Measurements from ENCODE around the gene C11orf65. TPM values are rescaled to one million over a fixed set of nuclear protein-coding genes. Genes with fewer than 3 reads are reported as not detected.
A peak's percentile ranks its signal among the peaks of the same experiment; 100 is the strongest.
"Not testable (repeated sequence)": the region's sequence is repeated elsewhere in the genome, so short reads cannot be mapped to it uniquely, and the experiment has no call there.

Gene C11orf65
- polyA plus RNA-seq, 1 experiment, result 0.18 TPM

DNA sequence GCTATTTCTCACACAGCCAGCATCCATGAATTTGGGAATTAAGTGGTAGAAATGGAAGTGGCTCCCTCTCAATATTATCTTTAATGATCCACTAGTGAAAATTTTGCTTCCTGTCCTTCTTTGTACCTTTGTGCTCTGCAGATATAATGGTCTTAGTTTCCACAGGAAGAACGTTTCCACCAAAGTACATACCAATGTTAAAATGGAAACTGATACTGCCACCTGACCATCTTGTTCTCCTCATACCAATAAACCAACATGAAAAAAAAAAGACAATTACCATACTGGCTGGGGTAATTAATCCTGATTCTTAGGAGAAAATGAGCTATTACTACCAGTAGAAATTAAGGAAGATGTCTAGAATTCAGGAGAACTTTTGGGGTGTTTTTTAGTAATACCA is 32.3 kb downstream of the C11orf65 start:
- CTCF ChIA-PET, result no interaction called here
- TF ChIP-seq, protein P1, sequence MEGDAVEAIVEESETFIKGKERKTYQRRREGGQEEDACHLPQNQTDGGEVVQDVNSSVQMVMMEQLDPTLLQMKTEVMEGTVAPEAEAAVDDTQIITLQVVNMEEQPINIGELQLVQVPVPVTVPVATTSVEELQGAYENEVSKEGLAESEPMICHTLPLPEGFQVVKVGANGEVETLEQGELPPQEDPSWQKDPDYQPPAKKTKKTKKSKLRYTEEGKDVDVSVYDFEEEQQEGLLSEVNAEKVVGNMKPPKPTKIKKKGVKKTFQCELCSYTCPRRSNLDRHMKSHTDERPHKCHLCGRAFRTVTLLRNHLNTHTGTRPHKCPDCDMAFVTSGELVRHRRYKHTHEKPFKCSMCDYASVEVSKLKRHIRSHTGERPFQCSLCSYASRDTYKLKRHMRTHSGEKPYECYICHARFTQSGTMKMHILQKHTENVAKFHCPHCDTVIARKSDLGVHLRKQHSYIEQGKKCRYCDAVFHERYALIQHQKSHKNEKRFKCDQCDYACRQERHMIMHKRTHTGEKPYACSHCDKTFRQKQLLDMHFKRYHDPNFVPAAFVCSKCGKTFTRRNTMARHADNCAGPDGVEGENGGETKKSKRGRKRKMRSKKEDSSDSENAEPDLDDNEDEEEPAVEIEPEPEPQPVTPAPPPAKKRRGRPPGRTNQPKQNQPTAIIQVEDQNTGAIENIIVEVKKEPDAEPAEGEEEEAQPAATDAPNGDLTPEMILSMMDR (IDR thresholded peaks at IDR 0.05; ENCODE audit: insufficient read depth, low read depth, low read length), result no peak

DNA sequence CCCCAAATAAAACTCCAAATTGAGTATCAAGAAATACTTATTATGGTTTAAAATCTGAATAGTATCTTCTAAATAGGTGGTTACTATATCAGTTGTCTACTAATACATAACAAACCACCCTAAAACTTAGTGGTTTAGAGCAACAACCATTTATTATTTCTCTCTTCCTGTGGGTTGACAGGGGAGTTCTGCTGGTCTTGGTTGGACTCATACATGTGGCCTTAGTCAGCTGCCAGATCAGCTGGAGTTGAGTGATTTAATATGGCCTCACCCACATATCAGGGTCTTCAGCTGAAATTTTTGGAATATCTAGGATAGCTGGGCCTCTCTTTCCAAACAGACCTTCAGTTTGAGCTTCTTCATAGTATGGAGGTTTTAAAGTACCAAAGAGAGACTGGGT is 34.5 kb downstream of the C11orf65 start:
- H3K4me3 ChIP-seq (ENCODE audit: low read depth, low read length), result no peak overlapping the region
- no peaks in the 10 kb centered on the region for H3K36me3 ChIP-seq (ENCODE audit: control insufficient read depth, insufficient read depth, low read length)
- DNase-seq (ENCODE audit: low read depth), result peak; percentile 32
- ChIA-PET POLR2A (interaction anchor here (0.6 kb wide), 1 partner anchor 226 kb away, joined by 7 read pairs; no protein-coding TSS in a partner anchor), CTCF (no interaction called here)
- H3K27me3 ChIP-seq (ENCODE audit: control insufficient read depth, insufficient read depth, low read length), result no peaks in the 10 kb centered on the region
- TF ChIP-seq, protein P1 (IDR thresholded peaks at IDR 0.05; ENCODE audit: insufficient read depth, low read depth, low read length), result no peak

More for the DNA sequence above, 32.3 kb downstream of the C11orf65 start:
- POLR2A ChIA-PET, result no interaction called here
- Histone ChIP-seq H3K4me3 (ENCODE audit: low read depth, low read length) (no peak overlapping the region), H3K27me3 (ENCODE audit: control insufficient read depth, insufficient read depth, low read length) (no peaks in the 10 kb centered on the region), H3K36me3 (ENCODE audit: control insufficient read depth, insufficient read depth, low read length) (no peaks in the 10 kb centered on the region)
- no peak for DNase-seq (ENCODE audit: low read depth)

DNA sequence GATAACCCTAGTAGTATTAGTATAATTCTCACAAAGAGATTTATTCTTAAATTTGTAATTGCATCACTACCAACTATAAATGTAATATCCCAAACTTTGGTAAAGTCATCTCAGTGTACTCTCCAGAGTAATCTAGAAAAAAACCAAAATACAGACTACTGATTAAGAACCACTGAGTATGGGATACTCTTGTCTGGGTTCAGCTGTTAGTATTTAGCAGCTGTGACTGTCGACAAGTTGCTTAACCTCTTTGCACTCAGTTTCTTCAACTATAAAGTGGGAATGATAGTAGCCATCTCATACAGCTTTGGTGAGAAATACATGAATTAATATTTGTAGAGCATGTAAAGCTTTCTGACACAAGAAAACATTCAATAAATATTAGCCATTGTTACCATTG is 35.3 kb downstream of the C11orf65 start:
- TF ChIP-seq, protein P1 (IDR thresholded peaks at IDR 0.05; ENCODE audit: insufficient read depth, low read depth, low read length), result no peak
- Histone ChIP-seq H3K36me3 (ENCODE audit: control insufficient read depth, insufficient read depth, low read length) (no peaks in the 10 kb centered on the region), H3K27me3 (ENCODE audit: control insufficient read depth, insufficient read depth, low read length) (no peaks in the 10 kb centered on the region), H3K4me3 (ENCODE audit: low read depth, low read length) (no peak overlapping the region)
- ChIA-PET POLR2A (no interaction called here), CTCF (no interaction called here)
- no peak for DNase-seq (ENCODE audit: low read depth)

DNA sequence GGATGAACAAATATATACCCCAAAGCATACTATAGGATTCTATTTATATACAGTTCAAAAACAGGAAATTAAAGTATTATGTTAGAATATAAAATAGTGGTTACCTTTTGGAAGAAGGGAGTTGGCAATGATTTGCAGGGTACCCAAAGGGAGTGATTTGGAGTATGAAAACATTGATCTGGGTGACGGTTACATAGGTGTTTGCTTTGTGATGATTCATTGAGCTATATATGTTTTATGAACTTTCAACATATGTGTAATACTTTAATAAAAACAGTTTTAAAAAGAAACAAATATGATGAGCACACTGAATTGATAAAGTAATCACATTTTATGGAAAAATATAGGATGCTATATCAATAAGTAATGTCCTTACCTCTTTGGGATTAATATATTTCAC is 36.0 kb downstream of the C11orf65 start:
- Histone ChIP-seq H3K36me3 (ENCODE audit: control insufficient read depth, insufficient read depth, low read length) (no peaks in the 10 kb centered on the region), H3K4me3 (ENCODE audit: low read depth, low read length) (no peak overlapping the region), H3K27me3 (ENCODE audit: control insufficient read depth, insufficient read depth, low read length) (no peaks in the 10 kb centered on the region)
- CTCF ChIA-PET, result interaction anchor here (0.7 kb wide), 1 partner anchor 9 kb away, joined by 3 read pairs; no protein-coding TSS in a partner anchor
- TF ChIP-seq, protein P1 (IDR thresholded peaks at IDR 0.05; ENCODE audit: insufficient read depth, low read depth, low read length), result no peak
- no peak for DNase-seq (ENCODE audit: low read depth)
- POLR2A ChIA-PET, result no interaction called here

DNA sequence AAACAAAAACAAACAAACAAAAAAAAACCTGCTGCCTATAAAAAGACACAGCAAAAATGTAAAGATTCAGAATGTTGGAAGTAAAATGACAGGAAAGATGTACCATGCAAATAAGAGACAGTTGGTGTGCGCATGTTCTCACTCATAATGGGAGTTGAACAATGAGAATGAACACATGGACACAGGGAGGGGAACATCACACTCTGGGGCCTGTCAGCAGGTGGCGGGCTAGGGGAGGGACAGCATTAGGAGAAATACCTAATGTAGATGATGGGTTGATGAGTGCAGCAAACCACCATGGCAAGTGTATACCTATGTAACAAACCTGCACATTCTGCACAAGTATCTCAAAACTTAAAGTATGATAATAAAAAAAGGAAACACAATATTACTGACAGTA is 49.8 kb downstream of the C11orf65 start:
- H3K27me3 ChIP-seq (ENCODE audit: control insufficient read depth, insufficient read depth, low read length); DNase-seq (ENCODE audit: low read depth); H3K4me3 ChIP-seq (ENCODE audit: low read depth, low read length); CTCF ChIA-PET; H3K36me3 ChIP-seq (ENCODE audit: control insufficient read depth, insufficient read depth, low read length); POLR2A ChIA-PET: not testable (repeated sequence)
- TF ChIP-seq, protein P1 (IDR thresholded peaks at IDR 0.05; ENCODE audit: insufficient read depth, low read depth, low read length), result peak; percentile 40
